GM12878 (cell line): ENCODE data around the gene C1orf35. TPM values are rescaled to one million over a fixed set of nuclear protein-coding genes. Genes with fewer than 3 reads are reported as not detected.

Experiments used
- ATAC-seq: fragments of 200-7000 bp; cut with Tn5 transposase; 3 replicates; pipeline ENCODE4 v1.9.1; 2020; ENCODE audit warnings: mild to moderate bottlenecking, moderate library complexity
- BruUV-seq: library from RNA; stranded (reverse); fragments of 400-500 nt; replicated peaks from 2 replicates; lab custom pipeline; 2021; lab: Mats Ljungman, UMichigan
- CTCF ChIA-PET: fragments of 300-600 bp; sonication (Branson Sonifier 250); formaldehyde crosslinking; extraction: SDS; loops from one replicate; lab custom pipeline; 2021; ENCODE audit warnings: inconsistent platforms; lab: Yijun Ruan, JAX
- POLR2A ChIA-PET: fragments of 350-600 bp; formaldehyde crosslinking; extraction: SDS; loops from one replicate; lab custom pipeline; 2021; ENCODE audit warnings: inconsistent platforms; lab: Charles Lee
- RAD21 ChIA-PET: fragments of 300-600 bp; sonication (Branson Sonifier 250); formaldehyde crosslinking; loops from one replicate; lab custom pipeline; 2023; ENCODE audit warnings: antibody characterized with exemption; ENCODE audit not compliant: unreplicated experiment; lab: Charles Lee
- SMC1A ChIA-PET: fragments of 300-600 bp; sonication (Branson Sonifier 250); formaldehyde crosslinking; loops from one replicate; lab custom pipeline; 2023; ENCODE audit not compliant: unreplicated experiment, uncharacterized antibody; lab: Charles Lee
- DNase-seq: peaks from one replicate; pipeline ENCODE4 v3.0.0-alpha.2; 2011; ENCODE audit warnings: low read depth, low spot score
- FAIRE-seq: peaks from 3 replicates; lab custom pipeline; 2011; peaks lifted over from hg19 to GRCh38; lab: Jason Lieb, UNC
- H2AFZ ChIP-seq: 2 replicates; pipeline ENCODE4 v1.6.0; 2011; ENCODE audit warnings: low read depth, low read length, control low read depth; ENCODE audit not compliant: control insufficient read depth
- H3K27ac ChIP-seq: 2 replicates; pipeline ENCODE4 v1.5.1; 2011; ENCODE audit warnings: control low read depth; ENCODE audit not compliant: control insufficient read depth, insufficient read depth
- H3K27me3 ChIP-seq, 2 experiments: replicated peaks in 1 of 2; 2 replicates each; pipeline versions ENCODE4 v1.6.0 to v1.6.1; 2011; ENCODE audit warnings: low read length in 1 of 2; ENCODE audit not compliant: control insufficient read depth in 2 of 2, insufficient read depth in 2 of 2
- H3K36me3 ChIP-seq, 2 experiments: 2 replicates each; pipeline ENCODE4 v1.5.1; 2011; ENCODE audit warnings: low read length in 1 of 2; ENCODE audit not compliant: control insufficient read depth in 2 of 2, insufficient read depth in 2 of 2
- H3K4me1 ChIP-seq: 2 replicates; pipeline ENCODE4 v1.6.1; 2011; ENCODE audit warnings: mild to moderate bottlenecking, low read length, moderate library complexity, mixed read lengths; ENCODE audit not compliant: control insufficient read depth, insufficient read depth
- H3K4me2 ChIP-seq: 2 replicates; pipeline ENCODE4 v1.6.0; 2011; ENCODE audit warnings: control low read depth; ENCODE audit not compliant: control insufficient read depth, insufficient read depth
- H3K4me3 ChIP-seq: fragments of 200-600 bp; sonication (generic); 2 replicates; pipeline ENCODE4 v1.5.1; 2016
- H3K79me2 ChIP-seq: 2 replicates; pipeline ENCODE4 v1.6.0; 2011; ENCODE audit warnings: low read length; ENCODE audit not compliant: control insufficient read depth, insufficient read depth
- H3K9ac ChIP-seq: 2 replicates; pipeline ENCODE4 v1.8.0; 2011; ENCODE audit warnings: low read length, control low read depth, mixed read lengths; ENCODE audit not compliant: control insufficient read depth, insufficient read depth
- H3K9me3 ChIP-seq: replicated peaks from 3 replicates; pipeline ENCODE4 v1.5.1; 2011; ENCODE audit warnings: mild to moderate bottlenecking, low read length; ENCODE audit not compliant: control insufficient read depth, insufficient read depth
- H4K20me1 ChIP-seq: 2 replicates; pipeline ENCODE4 v1.6.0; 2011; ENCODE audit not compliant: control insufficient read depth, insufficient read depth
- EZH2 ChIP-seq: IDR thresholded peaks from 2 replicates; pipeline ENCODE4 v1.6.1; 2012; ENCODE audit warnings: low read depth, mild to moderate bottlenecking, control low read depth, inconsistent platforms, low read length, borderline replicate concordance; ENCODE audit not compliant: control insufficient read depth
- JUNB ChIP-seq: IDR thresholded peaks from 2 replicates; pipeline ENCODE4 v1.6.1; 2016; ENCODE audit warnings: antibody characterized with exemption, mild to moderate bottlenecking
- MEF2B ChIP-seq: fragments of 450-650 bp; IDR thresholded peaks from 2 replicates; pipeline ENCODE4 v1.6.1; 2018; ENCODE audit warnings: mild to moderate bottlenecking, moderate library complexity; ENCODE audit not compliant: partially characterized antibody, poor library complexity, severe bottlenecking
- NFYB ChIP-seq: IDR thresholded peaks from 2 replicates; pipeline ENCODE4 v1.6.1; 2011; ENCODE audit warnings: low read depth, mild to moderate bottlenecking, low read length, improper control_type of control experiment, moderate library complexity; ENCODE audit not compliant: insufficient read depth
- NR2C2 ChIP-seq: IDR thresholded peaks from 2 replicates; pipeline ENCODE4 v1.6.1; 2011; ENCODE audit warnings: borderline replicate concordance, low read depth; ENCODE audit not compliant: control insufficient read depth, insufficient read length
- NR2F1 ChIP-seq: fragments of 450-650 bp; conservative IDR thresholded peaks from 2 replicates; pipeline ENCODE4 v1.6.1; 2017; ENCODE audit warnings: mild to moderate bottlenecking
- PML ChIP-seq: IDR thresholded peaks from 2 replicates; pipeline ENCODE4 v1.6.1; 2012; ENCODE audit warnings: low read length, inconsistent platforms
- POU2F2 ChIP-seq: IDR thresholded peaks from 3 replicates; pipeline ENCODE4 v1.6.1; 2011; ENCODE audit warnings: low read depth, mild to moderate bottlenecking, low read length, borderline replicate concordance
- RUNX3 ChIP-seq: IDR thresholded peaks from 2 replicates; pipeline ENCODE4 v1.6.1; 2012; ENCODE audit warnings: low read length, inconsistent platforms
- SMAD5 ChIP-seq: IDR thresholded peaks from 2 replicates; pipeline ENCODE4 v1.6.1; 2016; ENCODE audit warnings: antibody characterized with exemption, low read depth
- YY1 ChIP-seq: IDR thresholded peaks from 2 replicates; pipeline ENCODE4 v1.6.1; 2011; ENCODE audit warnings: low read depth, mild to moderate bottlenecking, low read length
- ZBED1 ChIP-seq: IDR thresholded peaks from 2 replicates; pipeline ENCODE4 v1.6.1; 2016; ENCODE audit warnings: borderline replicate concordance
- WGBS: methylation state at CpG from one replicate; pipeline ENCODE4 v1.1.6; 2016; ENCODE audit warnings: low lambda C conversion rate; ENCODE audit not compliant: insufficient replicate concordance, insufficient coverage; ENCODE audit errors: missing lambda C conversion rate; 5-methylcytosine and 5-hydroxymethylcytosine counted together
- in situ Hi-C: fragments of 300-500 bp; cut with MboI; formaldehyde crosslinking; loops from 9 replicates; pipeline ENCODE4 v1.14.3; 2018; ENCODE audit warnings: mixed read lengths
- intact Hi-C: fragments of 100-400 bp; cut with micrococcal nuclease; formaldehyde crosslinking; loops from one replicate; pipeline ENCODE4 v1.14.2; 2022; ENCODE audit not compliant: unreplicated experiment
- polyA plus RNA-seq, 11 experiments: library from polyadenylated mRNA; depleted of rRNA in 4 of 11; unstranded in 6 of 11; stranded (reverse) in 5 of 11; fragments of >200 nt; fragmentation: Nextera tagmentation in 4 of 11; fragmentation: Illumina TruSeq in 1 of 11; extraction: Ambion mirVana in 4 of 11; extraction: Trizol in 1 of 11; gene quantifications; 1 replicate in 1 of 11; 2 replicates in 10 of 11; pipeline versions ENCODE4 v1.2.1 to v1.2.3, GENCODE V29; 2011 to 2016; ENCODE audit warnings: inconsistent platforms in 2 of 11, missing spikeins in 2 of 11, low read depth in 1 of 11
- total RNA-seq, 4 experiments: library from RNA; depleted of rRNA in 3 of 4; stranded (reverse); fragments of >200 nt in 3 of 4; fragmentation: Illumina TruSeq in 1 of 4; extraction: Trizol in 1 of 4; gene quantifications; 2 replicates each; pipeline versions ENCODE4 v1.2.1 to v1.2.3, GENCODE V29; 2013 to 2021
- TF ChIP-seq, protein P1 (sequence below): fragments of 450-650 bp; IDR thresholded peaks from 2 replicates; pipeline ENCODE4 v1.6.1; 2017; ENCODE audit warnings: mild to moderate bottlenecking
- TF ChIP-seq, protein P2 (sequence below): IDR thresholded peaks from 2 replicates; pipeline ENCODE4 v1.6.1; 2012; ENCODE audit warnings: low read depth, low read length, improper control_type of control experiment
- TF ChIP-seq, protein P3 (sequence below): fragments of 150-350 bp; IDR thresholded peaks from 2 replicates; pipeline ENCODE4 v1.6.1; 2014; ENCODE audit warnings: mild to moderate bottlenecking, low read depth, low read length
- TF ChIP-seq, protein P4 (sequence below): fragments of 450-650 bp; formaldehyde crosslinking; IDR thresholded peaks from 2 replicates; pipeline ENCODE4 v1.5.0; 2022; ENCODE audit warnings: mild to moderate bottlenecking, missing genetic modification characterization

Gene C1orf35
- total and polyA plus RNA-seq, 10 of the 15 experiments (the other 5 are each of a cell fraction or from before 2014, with no cell fraction given), result 2.5 to 27.0 (median 10.6) TPM

DNA sequence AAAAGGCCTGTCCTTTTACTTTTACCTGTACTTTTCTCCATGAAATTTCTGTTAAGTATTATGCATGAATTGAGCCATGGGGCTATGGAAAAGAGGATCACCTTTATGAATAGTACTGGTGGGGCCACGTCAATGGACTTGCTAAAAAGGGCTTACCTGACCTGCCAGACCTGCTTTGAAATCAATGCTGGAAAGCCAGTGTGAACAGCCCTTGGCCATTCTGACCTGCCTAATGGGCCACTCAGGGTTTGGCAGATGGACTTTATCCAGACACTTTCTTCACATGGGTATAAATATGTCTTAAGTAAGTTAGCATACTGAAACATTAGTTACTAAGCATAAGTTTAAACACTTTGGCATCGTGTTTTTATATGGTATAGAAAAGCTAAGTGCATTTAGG is 28.6 kb upstream of the C1orf35 start:
- FAIRE-seq (no peak), ATAC-seq (no peak), DNase-seq (no peak)
- BruUV-seq, result no TSS peak
- Histone ChIP-seq H3K36me3 (no peaks in the 10 kb centered on the region), H3K4me2 (no peak overlapping the region), H2AFZ (no peak overlapping the region), H3K9ac (no peak overlapping the region), H3K79me2 (no peaks in the 10 kb centered on the region), H4K20me1 (no peaks in the 10 kb centered on the region), H3K4me3 (no peak overlapping the region), H3K4me1 (no peaks in the 10 kb centered on the region), H3K27me3 (no peaks in the 10 kb centered on the region; a peak in 2 of 4 replicates), H3K9me3 (no peaks in the 10 kb centered on the region), H3K27ac (no peak overlapping the region)
- WGBS, result 42% methylated on average over 2 of the region's 2 CpGs
- ChIA-PET POLR2A (no interaction called here), RAD21 (interaction anchor here (1.1 to 2.8 kb wide), 2 partner anchors 35 to 382 kb away, joined by 4 to 27 read pairs; partner anchors contain the start of gene IBA57), SMC1A (interaction anchor here (1.4 to 3.0 kb wide), 2 partner anchors 9 to 34 kb away, joined by 3 to 32 read pairs; partner anchors contain the start of gene IBA57), CTCF (interaction anchor here (1.0 to 5.2 kb wide), 6 partner anchors 10 to 55 kb away, joined by 3 to 63 read pairs (median 6); partner anchors contain the start of genes ARF1 and IBA57)
- in situ Hi-C loops (no loop called here), intact Hi-C loops (loop anchor here (2.0 to 5.0 kb wide), 3 partner anchors 326 to 383 kb away; a partner anchor contains a TSS)
- no peak for TF ChIP-seq RUNX3
- TF ChIP-seq JUNB, result no peak
- no peak for TF ChIP-seq NR2C2
- TF ChIP-seq, protein P1, sequence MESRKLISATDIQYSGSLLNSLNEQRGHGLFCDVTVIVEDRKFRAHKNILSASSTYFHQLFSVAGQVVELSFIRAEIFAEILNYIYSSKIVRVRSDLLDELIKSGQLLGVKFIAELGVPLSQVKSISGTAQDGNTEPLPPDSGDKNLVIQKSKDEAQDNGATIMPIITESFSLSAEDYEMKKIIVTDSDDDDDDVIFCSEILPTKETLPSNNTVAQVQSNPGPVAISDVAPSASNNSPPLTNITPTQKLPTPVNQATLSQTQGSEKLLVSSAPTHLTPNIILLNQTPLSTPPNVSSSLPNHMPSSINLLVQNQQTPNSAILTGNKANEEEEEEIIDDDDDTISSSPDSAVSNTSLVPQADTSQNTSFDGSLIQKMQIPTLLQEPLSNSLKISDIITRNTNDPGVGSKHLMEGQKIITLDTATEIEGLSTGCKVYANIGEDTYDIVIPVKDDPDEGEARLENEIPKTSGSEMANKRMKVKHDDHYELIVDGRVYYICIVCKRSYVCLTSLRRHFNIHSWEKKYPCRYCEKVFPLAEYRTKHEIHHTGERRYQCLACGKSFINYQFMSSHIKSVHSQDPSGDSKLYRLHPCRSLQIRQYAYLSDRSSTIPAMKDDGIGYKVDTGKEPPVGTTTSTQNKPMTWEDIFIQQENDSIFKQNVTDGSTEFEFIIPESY, result no peak
- TF ChIP-seq, protein P2, sequence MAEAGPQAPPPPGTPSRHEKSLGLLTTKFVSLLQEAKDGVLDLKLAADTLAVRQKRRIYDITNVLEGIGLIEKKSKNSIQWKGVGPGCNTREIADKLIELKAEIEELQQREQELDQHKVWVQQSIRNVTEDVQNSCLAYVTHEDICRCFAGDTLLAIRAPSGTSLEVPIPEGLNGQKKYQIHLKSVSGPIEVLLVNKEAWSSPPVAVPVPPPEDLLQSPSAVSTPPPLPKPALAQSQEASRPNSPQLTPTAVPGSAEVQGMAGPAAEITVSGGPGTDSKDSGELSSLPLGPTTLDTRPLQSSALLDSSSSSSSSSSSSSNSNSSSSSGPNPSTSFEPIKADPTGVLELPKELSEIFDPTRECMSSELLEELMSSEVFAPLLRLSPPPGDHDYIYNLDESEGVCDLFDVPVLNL, result no peak
- no peak for TF ChIP-seq POU2F2
- no peak for TF ChIP-seq MEF2B
- TF ChIP-seq NFYB, result no peak
- TF ChIP-seq PML, result no peak
- TF ChIP-seq, protein P3, sequence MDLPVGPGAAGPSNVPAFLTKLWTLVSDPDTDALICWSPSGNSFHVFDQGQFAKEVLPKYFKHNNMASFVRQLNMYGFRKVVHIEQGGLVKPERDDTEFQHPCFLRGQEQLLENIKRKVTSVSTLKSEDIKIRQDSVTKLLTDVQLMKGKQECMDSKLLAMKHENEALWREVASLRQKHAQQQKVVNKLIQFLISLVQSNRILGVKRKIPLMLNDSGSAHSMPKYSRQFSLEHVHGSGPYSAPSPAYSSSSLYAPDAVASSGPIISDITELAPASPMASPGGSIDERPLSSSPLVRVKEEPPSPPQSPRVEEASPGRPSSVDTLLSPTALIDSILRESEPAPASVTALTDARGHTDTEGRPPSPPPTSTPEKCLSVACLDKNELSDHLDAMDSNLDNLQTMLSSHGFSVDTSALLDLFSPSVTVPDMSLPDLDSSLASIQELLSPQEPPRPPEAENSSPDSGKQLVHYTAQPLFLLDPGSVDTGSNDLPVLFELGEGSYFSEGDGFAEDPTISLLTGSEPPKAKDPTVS, result no peak
- no peak for TF ChIP-seq ZBED1
- TF ChIP-seq EZH2, result no peak
- TF ChIP-seq YY1, result no peak
- no peak for TF ChIP-seq SMAD5
- TF ChIP-seq, protein P4, sequence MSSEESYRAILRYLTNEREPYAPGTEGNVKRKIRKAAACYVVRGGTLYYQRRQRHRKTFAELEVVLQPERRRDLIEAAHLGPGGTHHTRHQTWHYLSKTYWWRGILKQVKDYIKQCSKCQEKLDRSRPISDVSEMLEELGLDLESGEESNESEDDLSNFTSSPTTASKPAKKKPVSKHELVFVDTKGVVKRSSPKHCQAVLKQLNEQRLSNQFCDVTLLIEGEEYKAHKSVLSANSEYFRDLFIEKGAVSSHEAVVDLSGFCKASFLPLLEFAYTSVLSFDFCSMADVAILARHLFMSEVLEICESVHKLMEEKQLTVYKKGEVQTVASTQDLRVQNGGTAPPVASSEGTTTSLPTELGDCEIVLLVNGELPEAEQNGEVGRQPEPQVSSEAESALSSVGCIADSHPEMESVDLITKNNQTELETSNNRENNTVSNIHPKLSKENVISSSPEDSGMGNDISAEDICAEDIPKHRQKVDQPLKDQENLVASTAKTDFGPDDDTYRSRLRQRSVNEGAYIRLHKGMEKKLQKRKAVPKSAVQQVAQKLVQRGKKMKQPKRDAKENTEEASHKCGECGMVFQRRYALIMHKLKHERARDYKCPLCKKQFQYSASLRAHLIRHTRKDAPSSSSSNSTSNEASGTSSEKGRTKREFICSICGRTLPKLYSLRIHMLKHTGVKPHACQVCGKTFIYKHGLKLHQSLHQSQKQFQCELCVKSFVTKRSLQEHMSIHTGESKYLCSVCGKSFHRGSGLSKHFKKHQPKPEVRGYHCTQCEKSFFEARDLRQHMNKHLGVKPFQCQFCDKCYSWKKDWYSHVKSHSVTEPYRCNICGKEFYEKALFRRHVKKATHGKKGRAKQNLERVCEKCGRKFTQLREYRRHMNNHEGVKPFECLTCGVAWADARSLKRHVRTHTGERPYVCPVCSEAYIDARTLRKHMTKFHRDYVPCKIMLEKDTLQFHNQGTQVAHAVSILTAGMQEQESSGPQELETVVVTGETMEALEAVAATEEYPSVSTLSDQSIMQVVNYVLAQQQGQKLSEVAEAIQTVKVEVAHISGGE, result no peak
- TF ChIP-seq NR2F1, result no peak
